B cell (primary cell): ENCODE results near the gene PRXL2B. TPM values are rescaled to one million over a fixed set of nuclear protein-coding genes. Genes with fewer than 3 reads are reported as not detected.

Experiments used
- ATAC-seq: fragments of 200-7000 bp; cut with Tn5 transposase; one replicate; pipeline ENCODE4 v1.10.0; 2021; ENCODE audit warnings: low read depth, mild to moderate bottlenecking, moderate number of reproducible peaks, moderate library complexity
- CTCF ChIA-PET: fragments of 350-600 bp; sonication (Branson Sonifier 250); formaldehyde crosslinking; loops from one replicate; lab custom pipeline; 2021; ENCODE audit warnings: antibody characterized with exemption, inconsistent platforms; lab: Charles Lee
- POLR2A ChIA-PET: fragments of 350-600 bp; sonication (Branson Sonifier 250); formaldehyde crosslinking; loops from one replicate; lab custom pipeline; 2021; ENCODE audit warnings: antibody characterized with exemption; lab: Charles Lee
- DNase-seq: peaks from one replicate; pipeline ENCODE4 v3.0.0; 2013
- H2AFZ ChIP-seq: 2 replicates; pipeline ENCODE4 v1.6.1; 2012; ENCODE audit warnings: mild to moderate bottlenecking, low read depth, low read length; ENCODE audit not compliant: insufficient read depth, poor library complexity, severe bottlenecking
- H3K27ac ChIP-seq, 2 donors: 1 replicate in 1 of 2; 2 replicates in 1 of 2; pipeline ENCODE4 v1.5.1; 2012 to 2013; ENCODE audit warnings: low read length in 2 of 2, mild to moderate bottlenecking in 2 of 2, moderate library complexity in 1 of 2
- H3K27me3 ChIP-seq, 4 experiments: fragments of 200-600 bp in 1 of 4; sonication (generic) in 1 of 4; replicated peaks in 1 of 4; 1 replicate in 2 of 4; 2 replicates in 2 of 4; pipeline versions ENCODE4 v1.6.1 to v1.7.0; 2013 to 2016; ENCODE audit warnings: low read length in 3 of 4, mild to moderate bottlenecking in 2 of 4, mixed read lengths in 1 of 4, moderate library complexity in 1 of 4; ENCODE audit not compliant: insufficient read depth in 4 of 4, control insufficient read depth in 3 of 4; ENCODE audit errors: control extremely low read depth in 1 of 4
- H3K36me3 ChIP-seq, 2 experiments: replicated peaks in 1 of 2; 1 replicate in 1 of 2; 2 replicates in 1 of 2; pipeline versions ENCODE4 v1.6.1 to v1.7.1; 2013; ENCODE audit warnings: low read length in 1 of 2; ENCODE audit not compliant: insufficient read depth in 2 of 2, control insufficient read depth in 1 of 2; ENCODE audit errors: control extremely low read depth in 1 of 2, extremely low read depth in 1 of 2
- H3K4me1 ChIP-seq, 2 donors: fragments of 200-600 bp in 1 of 2; sonication (generic) in 1 of 2; 1 replicate in 1 of 2; 2 replicates in 1 of 2; pipeline versions ENCODE4 v1.5.1 to v1.6.1; 2013 to 2017; ENCODE audit warnings: low read length in 2 of 2; ENCODE audit not compliant: control insufficient read depth in 2 of 2, insufficient read depth in 2 of 2
- H3K4me2 ChIP-seq: replicated peaks from 2 replicates; pipeline ENCODE3; 2012; ENCODE audit warnings: mild to moderate bottlenecking, low read depth, low read length; ENCODE audit not compliant: poor library complexity, severe bottlenecking
- H3K4me3 ChIP-seq, 5 experiments: fragments of 200-600 bp in 1 of 5; sonication (generic) in 1 of 5; 1 replicate in 3 of 5; 2 replicates in 2 of 5; pipeline versions ENCODE4 v1.5.1 to v1.7.0; 2011 to 2016; ENCODE audit warnings: low read length in 4 of 5, mild to moderate bottlenecking in 4 of 5, low read depth in 2 of 5, control low read depth in 1 of 5, moderate library complexity in 1 of 5; ENCODE audit not compliant: insufficient read depth in 1 of 5; ENCODE audit errors: control extremely low read depth in 1 of 5, extremely low read depth in 1 of 5
- H3K79me2 ChIP-seq: fragments of 200-600 bp; sonication (generic); one replicate; pipeline ENCODE4 v1.6.0; 2016; ENCODE audit warnings: low read length; ENCODE audit not compliant: control insufficient read depth, insufficient read depth
- H3K9ac ChIP-seq: fragments of 200-600 bp; sonication (generic); 2 replicates; pipeline ENCODE4 v1.6.1; 2017; ENCODE audit warnings: mild to moderate bottlenecking, low read length, moderate library complexity
- H3K9me3 ChIP-seq, 3 donors: one replicate each; pipeline versions ENCODE4 v1.6.1 to v1.7.1; 2013; ENCODE audit warnings: low read length in 2 of 3; ENCODE audit not compliant: control insufficient read depth in 2 of 3, insufficient read depth in 1 of 3; ENCODE audit errors: control extremely low read depth in 1 of 3
- H4K20me1 ChIP-seq: 2 replicates; pipeline ENCODE4 v1.6.0; 2012; ENCODE audit warnings: mild to moderate bottlenecking, low read length; ENCODE audit not compliant: insufficient read depth, control insufficient read depth, poor library complexity, severe bottlenecking
- H3K27ac Mint-ChIP-seq: one replicate; pipeline ENCODE4 v1.8.0; 2021; ENCODE audit warnings: mixed read lengths
- H3K27me3 Mint-ChIP-seq: one replicate; pipeline ENCODE4 v1.8.0; 2021; ENCODE audit warnings: mixed read lengths
- H3K4me1 Mint-ChIP-seq: one replicate; pipeline ENCODE4 v1.8.0; 2021; ENCODE audit warnings: mixed read lengths
- H3K4me3 Mint-ChIP-seq: one replicate; pipeline ENCODE4 v1.8.0; 2021; ENCODE audit warnings: mixed read lengths
- H3K9me3 Mint-ChIP-seq: one replicate; pipeline ENCODE4 v1.8.0; 2022; ENCODE audit warnings: mixed read lengths; ENCODE audit not compliant: insufficient read depth
- EZH2 ChIP-seq: IDR thresholded peaks from 2 replicates; pipeline ENCODE4 v1.6.1; 2012; ENCODE audit warnings: borderline replicate concordance, low read depth, mild to moderate bottlenecking, moderate library complexity, low read length; ENCODE audit not compliant: insufficient read depth, poor library complexity, severe bottlenecking
- WGBS: methylation state at CpG from one replicate; pipeline ENCODE4 v1.1.5; 2013; ENCODE audit warnings: missing lambda C conversion rate; ENCODE audit not compliant: insufficient coverage; 5-methylcytosine and 5-hydroxymethylcytosine counted together
- intact Hi-C: fragments of 100-400 bp; cut with micrococcal nuclease; formaldehyde crosslinking; loops from one replicate; pipeline ENCODE4 v1.10.0; 2022
- polyA plus RNA-seq: library from polyadenylated mRNA; depleted of rRNA; stranded (reverse); fragments of >200 nt; gene quantifications from 2 replicates; pipeline ENCODE4 v1.2.3, GENCODE V29; 2012
- total RNA-seq, 2 donors: library from RNA; stranded (reverse); fragments of 120-200 nt in 1 of 2; gene quantifications; 1 replicate in 1 of 2; 2 replicates in 1 of 2; pipeline versions ENCODE4 v1.2.3 to v1.2.4, GENCODE V29; 2013 to 2022
- TF ChIP-seq, protein P1 (sequence below): fragments of 200-600 bp; IDR thresholded peaks from one replicate; pipeline ENCODE4 v1.8.0; 2022; ENCODE audit warnings: antibody characterized with exemption, mild to moderate bottlenecking

The PRXL2B gene
- total and polyA plus RNA-seq, 2 donors (not counting 1 experiment from before 2014, with no cell fraction given) = 13.0 to 27.0 TPM

DNA sequence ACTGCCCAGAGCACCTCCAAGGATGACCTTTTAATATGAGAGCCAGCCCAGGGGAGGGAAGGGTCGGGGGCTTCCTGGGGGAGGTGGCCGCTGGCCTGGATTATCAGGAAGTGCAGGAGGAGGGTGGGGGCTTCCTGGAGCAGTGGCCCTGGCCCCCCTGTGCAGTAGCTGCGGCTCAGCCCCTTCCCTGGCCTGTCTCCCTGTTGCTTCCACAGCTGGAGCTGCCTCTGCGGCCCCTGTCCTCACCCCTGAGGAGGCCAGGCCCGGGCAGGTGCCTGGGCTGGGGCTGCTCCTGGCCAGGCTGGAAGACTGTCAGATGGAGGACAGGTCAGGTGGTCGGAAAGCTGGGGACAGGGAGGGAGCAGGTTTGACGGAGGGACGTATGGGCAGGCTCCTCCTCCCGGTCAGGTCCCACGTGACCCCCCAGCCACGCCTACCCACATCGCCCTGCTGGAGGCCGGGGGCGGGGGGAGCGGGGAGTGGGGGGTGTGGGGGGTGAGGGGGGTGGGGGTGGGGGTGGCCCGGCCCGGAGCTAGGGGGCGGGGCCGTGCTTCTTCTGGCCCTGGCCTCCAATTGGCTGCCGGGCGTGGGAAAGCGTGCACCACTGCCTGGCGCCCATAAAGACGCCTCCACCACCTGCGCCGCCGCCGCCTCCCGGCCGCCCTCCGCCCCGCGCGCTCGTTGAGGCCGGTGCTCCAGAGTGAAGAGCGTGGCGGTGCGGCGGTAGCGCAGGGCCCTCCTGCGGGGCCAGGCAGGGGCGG is 40.6 kb upstream of the PRXL2B start:
- peak; percentile 95 for DNase-seq
- H3K27me3 ChIP-seq = peaks cover 0 to 16% (median 2%) of the 10 kb centered on the region in 4 experiments
- no peaks in the 10 kb centered on the region for H3K36me3 ChIP-seq
- H3K9me3 ChIP-seq = no peaks in the 10 kb centered on the region
- H3K27ac ChIP-seq = peak overlapping the region; percentile 99 to 100
- intact Hi-C loops = loop anchor here (2.0 to 5.0 kb wide), 2 partner anchors 49 to 413 kb away; no protein-coding TSS in a partner anchor
- H4K20me1 ChIP-seq = peaks cover 7% of the 10 kb centered on the region
- peak overlapping the region in 4 of 5 experiments; percentile 69 to 89 (median 76) for H3K4me3 ChIP-seq
- peaks cover 6% of the 10 kb centered on the region for H3K27me3 Mint-ChIP-seq
- ChIA-PET POLR2A (interaction anchor here (0.5 to 6.1 kb wide), 15 partner anchors 10 to 409 kb away, joined by 3 to 88 read pairs (median 6); partner anchors contain the start of genes FAAP20, HES5, MORN1 and PANK4), CTCF (interaction anchor here (0.6 to 4.9 kb wide), 10 partner anchors 9 to 351 kb away, joined by 3 to 55 read pairs (median 4); partner anchors contain the start of genes FAAP20, PRXL2B and TNFRSF14)
- H3K4me3 Mint-ChIP-seq = peak overlapping the region; percentile 92
- peak; percentile 52 for ATAC-seq
- peak overlapping the region; percentile 57 for H2AFZ ChIP-seq
- H3K79me2 ChIP-seq = no peaks in the 10 kb centered on the region
- H3K4me1 ChIP-seq = peaks cover 34 to 47% of the 10 kb centered on the region in 2 donors
- no peaks in the 10 kb centered on the region for H3K9me3 Mint-ChIP-seq
- H3K4me2 ChIP-seq = peak overlapping the region; percentile 82
- peak overlapping the region; percentile 67 for H3K9ac ChIP-seq
- peaks cover 33% of the 10 kb centered on the region for H3K4me1 Mint-ChIP-seq
- peak overlapping the region; percentile 98 for H3K27ac Mint-ChIP-seq
- TF ChIP-seq EZH2 = no peak
- TF ChIP-seq, protein P1, sequence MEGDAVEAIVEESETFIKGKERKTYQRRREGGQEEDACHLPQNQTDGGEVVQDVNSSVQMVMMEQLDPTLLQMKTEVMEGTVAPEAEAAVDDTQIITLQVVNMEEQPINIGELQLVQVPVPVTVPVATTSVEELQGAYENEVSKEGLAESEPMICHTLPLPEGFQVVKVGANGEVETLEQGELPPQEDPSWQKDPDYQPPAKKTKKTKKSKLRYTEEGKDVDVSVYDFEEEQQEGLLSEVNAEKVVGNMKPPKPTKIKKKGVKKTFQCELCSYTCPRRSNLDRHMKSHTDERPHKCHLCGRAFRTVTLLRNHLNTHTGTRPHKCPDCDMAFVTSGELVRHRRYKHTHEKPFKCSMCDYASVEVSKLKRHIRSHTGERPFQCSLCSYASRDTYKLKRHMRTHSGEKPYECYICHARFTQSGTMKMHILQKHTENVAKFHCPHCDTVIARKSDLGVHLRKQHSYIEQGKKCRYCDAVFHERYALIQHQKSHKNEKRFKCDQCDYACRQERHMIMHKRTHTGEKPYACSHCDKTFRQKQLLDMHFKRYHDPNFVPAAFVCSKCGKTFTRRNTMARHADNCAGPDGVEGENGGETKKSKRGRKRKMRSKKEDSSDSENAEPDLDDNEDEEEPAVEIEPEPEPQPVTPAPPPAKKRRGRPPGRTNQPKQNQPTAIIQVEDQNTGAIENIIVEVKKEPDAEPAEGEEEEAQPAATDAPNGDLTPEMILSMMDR = no peak
- 1% methylated on average over 31 of the region's 43 CpGs for WGBS
